Measurements from ENCODE around the gene AUTS2.

- no peak for TF ChIP-seq EZH2 (IDR thresholded peaks at IDR 0.05; ENCODE audit: insufficient read depth, poor library complexity, severe bottlenecking)
- TF ChIP-seq EZH2phosphoT487 (IDR thresholded peaks at IDR 0.05; ENCODE audit: insufficient read depth, low read depth): no peak
Measured at GRCh38 chr7:70165477-70166170, 567.3 kb downstream of the AUTS2 start.

All from GM23248 (cell line).